CD4-positive, alpha-beta T cell treated with Interferon gamma for 1 hour (primary cell): Measurements from ENCODE around the gene SYT8.
"Not testable (repeated sequence)": the region's sequence is repeated elsewhere in the genome, so short reads cannot be mapped to it uniquely, and the experiment has no call there.

Source experiments
- DNase-seq: peaks from one replicate; pipeline ENCODE4 v3.0.0-alpha.2; 2020

SYT8 gene

DNA sequence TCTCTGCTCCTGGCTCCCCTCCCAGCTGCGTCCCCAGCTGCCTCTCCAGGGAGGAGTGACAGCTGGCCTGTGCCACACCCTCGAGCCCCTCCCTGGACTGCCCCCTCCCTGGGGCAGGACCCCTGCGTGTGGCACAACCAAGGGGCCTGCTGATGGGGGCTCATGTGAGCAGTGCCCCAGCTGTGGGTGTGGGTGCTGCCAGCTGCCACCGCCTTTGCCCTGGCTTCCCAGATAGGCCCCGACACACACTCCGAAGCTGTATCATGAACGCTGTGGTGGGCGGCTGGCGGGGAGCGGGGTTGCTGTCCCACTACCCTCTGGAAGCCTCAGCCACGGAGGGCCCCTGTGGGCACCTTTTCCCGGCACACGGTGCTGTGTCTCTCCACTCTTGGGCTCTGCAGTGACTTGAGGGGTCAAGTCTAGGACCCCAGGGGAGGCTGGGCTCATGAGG is 41.1 kb downstream of the SYT8 start:
- DNase-seq: not testable (repeated sequence)

GRCh38 chr11:1876361-1877063 is 41.7 kb downstream of the SYT8 start:
- no peak for DNase-seq

GRCh38 chr11:1877211-1878136 is 42.7 kb downstream of the SYT8 start:
- DNase-seq: no peak

GRCh38 chr11:1878137-1879031 is 43.6 kb downstream of the SYT8 start:
- DNase-seq: no peak

- no peak for DNase-seq
Measured at GRCh38 chr11:1879342-1879940, 44.7 kb downstream of the SYT8 start.

GRCh38 chr11:1879941-1880720 is 45.3 kb downstream of the SYT8 start:
- DNase-seq: no peak

DNA sequence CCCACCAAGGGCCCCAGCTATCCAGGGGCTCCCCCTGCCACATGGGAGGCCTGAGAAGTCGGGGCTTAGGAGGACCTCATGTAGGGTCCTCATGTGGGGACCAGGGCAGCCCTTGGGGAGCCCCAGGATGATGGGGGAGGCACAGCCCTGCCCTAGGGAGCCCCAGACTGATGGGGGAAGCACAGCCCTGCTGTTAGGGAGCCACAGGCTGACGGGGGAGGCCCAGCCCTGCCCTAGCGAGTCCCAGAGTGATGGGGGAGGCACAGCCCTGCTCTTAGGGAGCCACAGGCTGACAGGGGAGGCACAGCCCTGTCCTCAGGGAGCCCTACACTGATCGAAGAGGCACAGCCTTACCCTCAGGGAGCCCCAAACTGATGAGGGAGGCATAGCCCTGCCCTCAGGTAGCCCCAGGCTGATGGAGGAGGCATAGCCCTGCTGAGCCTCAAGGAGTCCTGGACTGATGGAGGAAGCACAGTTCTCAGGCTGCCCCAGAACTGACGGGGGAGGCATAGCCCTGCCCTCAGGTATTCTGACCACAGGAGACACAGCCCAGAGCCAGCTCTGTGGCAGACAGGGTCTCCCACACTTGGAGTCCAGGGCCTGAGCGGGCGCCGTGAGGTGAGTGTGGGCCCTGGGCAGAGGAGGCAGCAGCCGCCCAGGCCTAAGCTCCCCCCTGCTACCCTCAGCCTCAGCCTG is 46.1 kb downstream of the SYT8 start:
- no peak for DNase-seq

GRCh38 chr11:1881442-1882264 is 46.9 kb downstream of the SYT8 start:
- DNase-seq: no peak

- peak; percentile 74 for DNase-seq
Measured at GRCh38 chr11:1882265-1883238, 47.8 kb downstream of the SYT8 start.

- DNase-seq: no peak
Measured at GRCh38 chr11:1883346-1884302, 48.8 kb downstream of the SYT8 start.

DNA sequence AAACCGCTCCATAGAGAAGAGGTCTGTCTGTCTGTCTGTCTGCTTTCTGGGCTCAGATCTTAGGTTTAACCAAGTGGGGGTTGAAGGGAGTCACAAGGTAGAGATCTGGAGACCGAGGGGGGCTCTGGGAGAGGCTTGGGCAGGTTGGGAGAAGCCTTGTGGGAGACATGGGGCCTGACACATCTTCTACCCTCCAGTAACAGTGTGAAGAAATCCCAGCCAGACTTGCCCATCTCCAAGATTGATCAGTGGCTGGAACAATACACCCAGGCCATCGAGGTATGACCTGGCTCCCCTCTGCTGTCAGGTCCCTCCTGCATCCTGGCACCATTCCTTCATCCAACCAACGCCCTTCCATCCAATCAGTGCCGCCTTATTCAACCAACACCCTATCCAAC is 49.5 kb downstream of the SYT8 start:
- DNase-seq: no peak

DNA sequence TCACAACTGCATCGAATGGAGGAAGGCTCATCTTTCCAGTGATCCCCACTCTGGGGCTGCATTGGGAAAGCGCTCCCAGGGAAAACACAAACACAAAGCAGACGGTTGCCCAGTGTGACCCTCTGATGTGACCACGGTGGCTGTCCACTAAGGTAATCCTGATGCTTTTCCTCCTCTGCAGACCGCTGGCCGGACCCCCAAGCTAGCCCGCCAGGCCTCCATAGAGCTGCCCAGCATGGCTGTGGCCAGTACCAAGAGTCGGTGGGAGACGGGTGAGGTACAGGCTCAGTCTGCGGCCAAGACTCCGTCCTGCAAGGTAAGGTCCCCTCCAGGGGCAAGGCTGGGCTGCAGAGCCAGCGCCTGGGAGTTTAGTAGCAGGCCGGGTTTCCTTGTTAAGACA is 51.8 kb downstream of the SYT8 start:
- not testable (repeated sequence) for DNase-seq
